ENCODE results near the gene FRAT2.

The FRAT2 gene

DNA sequence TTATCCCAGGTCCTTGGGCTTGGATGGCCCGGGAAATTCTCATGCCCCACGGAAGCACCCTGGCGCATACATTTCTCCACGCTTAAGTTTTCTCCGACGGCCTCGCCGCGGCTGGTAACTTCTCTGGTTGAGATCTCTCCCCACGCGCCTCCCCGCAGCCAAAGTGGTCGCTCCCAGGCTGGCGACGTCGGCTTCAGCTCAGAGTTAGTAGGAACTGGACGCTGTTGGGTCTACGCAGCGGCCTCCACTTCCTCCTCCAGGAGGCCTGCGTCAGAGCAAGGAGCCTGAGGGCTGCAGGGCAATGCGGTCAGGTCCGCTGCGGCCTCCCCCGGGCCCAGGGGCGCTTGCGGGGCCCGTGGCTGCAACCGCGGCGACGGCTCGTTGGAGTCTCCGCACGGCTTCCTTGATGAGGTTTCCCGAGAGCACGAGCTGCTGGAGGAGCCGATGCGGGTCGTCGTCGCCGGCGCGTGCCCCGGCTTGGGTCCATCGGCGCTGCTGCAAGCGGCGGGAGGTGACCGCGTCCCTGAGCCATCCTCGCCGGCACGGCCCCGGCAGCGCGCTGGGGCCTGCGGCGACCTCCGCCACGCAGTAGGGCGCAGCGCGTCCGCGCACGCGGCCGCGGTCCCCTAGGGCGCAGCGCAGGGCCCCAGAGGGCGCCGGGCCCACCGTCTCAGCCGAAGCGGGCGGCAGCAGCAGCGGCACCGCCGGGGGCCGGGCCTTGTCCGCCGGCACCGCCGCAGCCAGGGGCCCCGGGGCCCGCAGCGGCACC, 744 bp downstream of the FRAT2 start:
- H3K27me3 ChIP-seq (ENCODE audit: control insufficient read depth in 1 of 2, insufficient read depth in 2 of 2, low read length in 2 of 2) = no peaks in the 10 kb centered on the region
- H3K27ac ChIP-seq (ENCODE audit: low read depth, low read length) = peak overlapping the region; percentile 94
- H3K36me3 ChIP-seq (ENCODE audit: insufficient read depth, low read length) = peaks cover 6% of the 10 kb centered on the region
- H3K9me3 ChIP-seq (ENCODE audit: low read length) = no peaks in the 10 kb centered on the region
- peaks cover 20% of the 10 kb centered on the region for H3K4me1 ChIP-seq (ENCODE audit: insufficient read depth, low read length)
- H3K4me3 ChIP-seq (ENCODE audit: low read depth in 1 of 2, low read length in 2 of 2) = peak overlapping the region; percentile 78 to 79
- H3K9ac ChIP-seq (ENCODE audit: low read length) = peak overlapping the region; percentile 77

DNA sequence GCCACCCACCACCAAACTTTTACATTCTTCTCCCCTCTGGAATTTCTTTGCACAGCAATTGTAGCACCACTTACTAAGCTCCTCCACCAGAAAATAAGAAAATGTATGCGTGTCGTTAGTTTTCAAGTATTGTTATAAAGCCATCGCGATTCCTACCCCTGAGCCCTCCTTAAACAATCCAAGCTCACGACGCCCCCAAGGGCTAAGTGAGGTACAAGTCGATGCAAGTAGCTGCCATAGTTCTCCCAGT, 1.3 kb downstream of the FRAT2 start:
- Histone ChIP-seq H3K9ac (ENCODE audit: low read length) (peak overlapping the region; percentile 77), H3K4me1 (ENCODE audit: insufficient read depth, low read length) (peaks cover 20% of the 10 kb centered on the region), H3K9me3 (ENCODE audit: low read length) (no peaks in the 10 kb centered on the region), H3K4me3 (ENCODE audit: low read depth in 1 of 2, low read length in 2 of 2) (peak overlapping the region; percentile 78 to 79), H3K36me3 (ENCODE audit: insufficient read depth, low read length) (peaks cover 11% of the 10 kb centered on the region), H3K27me3 (ENCODE audit: control insufficient read depth in 1 of 2, insufficient read depth in 2 of 2, low read length in 2 of 2) (no peaks in the 10 kb centered on the region), H3K27ac (ENCODE audit: low read depth, low read length) (peak overlapping the region; percentile 94)

DNA sequence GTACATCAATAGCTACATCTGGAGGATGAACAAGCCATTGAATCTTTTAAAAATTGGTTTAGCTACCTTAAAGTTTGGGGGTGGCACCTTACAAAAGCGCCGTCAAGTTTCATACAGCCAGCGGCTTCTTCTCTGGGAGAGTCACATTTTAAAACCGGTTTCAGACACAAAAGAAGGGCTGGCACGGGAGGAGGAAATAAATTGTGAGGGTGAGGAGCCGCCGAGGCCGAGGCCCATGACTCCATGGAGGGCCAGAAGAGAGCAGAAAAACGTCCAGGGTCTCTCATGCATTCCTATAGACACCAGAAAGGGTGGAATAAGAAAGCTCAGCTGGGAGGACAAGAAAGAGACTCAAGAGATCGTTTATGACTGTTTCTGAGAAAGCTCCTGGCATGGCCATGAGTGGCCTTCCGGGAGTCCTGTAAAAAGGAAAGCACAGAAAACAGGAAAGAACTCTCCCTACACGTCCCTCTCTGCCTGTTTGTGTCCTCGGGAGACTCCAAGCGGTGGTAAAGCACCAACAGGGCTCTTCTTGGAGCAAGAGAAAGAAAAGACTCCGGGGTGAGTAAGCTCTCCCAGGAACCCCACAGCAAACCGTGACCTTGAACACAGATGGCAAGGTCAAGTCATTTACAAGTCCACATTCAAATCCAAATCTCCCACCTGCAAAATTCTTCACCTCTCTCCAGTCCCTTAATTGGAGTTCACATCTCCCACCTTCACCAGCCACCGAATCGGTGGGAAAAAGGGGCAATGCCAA, 1.8 kb downstream of the FRAT2 start:
- H3K36me3 ChIP-seq (ENCODE audit: insufficient read depth, low read length) = peaks cover 11% of the 10 kb centered on the region
- peaks cover 20% of the 10 kb centered on the region for H3K4me1 ChIP-seq (ENCODE audit: insufficient read depth, low read length)
- H3K9ac ChIP-seq (ENCODE audit: low read length) = peak overlapping the region; percentile 77
- H3K27ac ChIP-seq (ENCODE audit: low read depth, low read length) = peak overlapping the region; percentile 94
- H3K9me3 ChIP-seq (ENCODE audit: low read length) = no peaks in the 10 kb centered on the region
- peak overlapping the region; percentile 78 to 79 for H3K4me3 ChIP-seq (ENCODE audit: low read depth in 1 of 2, low read length in 2 of 2)
- H3K27me3 ChIP-seq (ENCODE audit: control insufficient read depth in 1 of 2, insufficient read depth in 2 of 2, low read length in 2 of 2) = no peaks in the 10 kb centered on the region

DNA sequence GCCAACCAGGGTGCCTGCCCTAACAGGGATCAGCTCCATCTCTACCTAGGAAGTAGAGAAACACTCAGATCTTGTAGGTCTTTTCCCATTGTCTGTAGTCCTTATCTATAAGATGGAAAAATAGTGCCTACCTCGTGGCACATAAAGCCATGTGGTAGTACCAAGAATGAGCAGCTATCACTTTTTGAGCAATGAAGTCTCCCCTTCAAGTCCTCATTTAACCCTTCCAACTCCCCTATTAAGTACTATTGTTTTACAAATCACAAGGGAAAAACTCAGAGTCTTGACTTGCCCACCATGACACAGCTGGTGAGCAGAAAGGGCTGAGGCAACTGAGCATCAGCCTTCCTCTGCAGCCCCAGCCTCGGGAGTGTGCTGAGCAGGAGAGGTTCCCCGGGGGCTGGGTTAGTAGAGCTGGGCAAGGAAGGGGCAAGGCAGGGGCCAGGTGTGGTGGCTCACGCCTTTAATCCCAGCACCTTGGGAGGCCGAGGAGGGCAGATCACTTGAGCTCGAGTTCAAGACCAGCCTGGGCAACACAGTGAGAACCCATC, 3.3 kb downstream of the FRAT2 start:
- Histone ChIP-seq H3K4me3 (ENCODE audit: low read depth in 1 of 2, low read length in 2 of 2) (peak overlapping the region in 1 of 2 donors; percentile 6), H3K9ac (ENCODE audit: low read length) (no peak overlapping the region), H3K4me1 (ENCODE audit: insufficient read depth, low read length) (peaks cover 15% of the 10 kb centered on the region), H3K27ac (ENCODE audit: low read depth, low read length) (no peak overlapping the region), H3K27me3 (ENCODE audit: control insufficient read depth in 1 of 2, insufficient read depth in 2 of 2, low read length in 2 of 2) (no peaks in the 10 kb centered on the region), H3K36me3 (ENCODE audit: insufficient read depth, low read length) (peaks cover 11% of the 10 kb centered on the region), H3K9me3 (ENCODE audit: low read length) (no peaks in the 10 kb centered on the region)

DNA sequence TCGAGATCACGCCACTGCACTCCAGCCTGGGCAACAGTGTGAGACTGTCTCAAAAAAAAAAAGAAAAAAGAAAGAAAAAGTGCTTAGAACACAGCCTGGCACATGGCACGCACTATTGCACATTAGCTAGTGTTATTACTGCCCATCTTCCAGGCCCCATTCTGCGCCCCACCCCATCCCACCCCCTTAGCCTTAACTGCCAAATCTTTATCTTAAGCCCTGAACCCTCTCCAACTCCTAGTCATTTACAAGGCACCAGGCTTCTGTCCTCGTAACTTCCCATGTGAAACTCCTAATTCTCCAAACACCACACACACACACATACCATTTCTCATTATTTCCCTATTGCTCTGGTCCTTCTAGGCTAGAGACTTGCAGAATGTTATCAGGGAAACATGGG, 4.8 kb downstream of the FRAT2 start:
- Histone ChIP-seq H3K9ac (ENCODE audit: low read length) (no peak overlapping the region), H3K4me1 (ENCODE audit: insufficient read depth, low read length) (peaks cover 15% of the 10 kb centered on the region), H3K27me3 (ENCODE audit: control insufficient read depth in 1 of 2, insufficient read depth in 2 of 2, low read length in 2 of 2) (no peaks in the 10 kb centered on the region), H3K9me3 (ENCODE audit: low read length) (no peaks in the 10 kb centered on the region), H3K4me3 (ENCODE audit: low read depth in 1 of 2, low read length in 2 of 2) (no peak overlapping the region), H3K36me3 (ENCODE audit: insufficient read depth, low read length) (peaks cover 11% of the 10 kb centered on the region), H3K27ac (ENCODE audit: low read depth, low read length) (no peak overlapping the region)

DNA sequence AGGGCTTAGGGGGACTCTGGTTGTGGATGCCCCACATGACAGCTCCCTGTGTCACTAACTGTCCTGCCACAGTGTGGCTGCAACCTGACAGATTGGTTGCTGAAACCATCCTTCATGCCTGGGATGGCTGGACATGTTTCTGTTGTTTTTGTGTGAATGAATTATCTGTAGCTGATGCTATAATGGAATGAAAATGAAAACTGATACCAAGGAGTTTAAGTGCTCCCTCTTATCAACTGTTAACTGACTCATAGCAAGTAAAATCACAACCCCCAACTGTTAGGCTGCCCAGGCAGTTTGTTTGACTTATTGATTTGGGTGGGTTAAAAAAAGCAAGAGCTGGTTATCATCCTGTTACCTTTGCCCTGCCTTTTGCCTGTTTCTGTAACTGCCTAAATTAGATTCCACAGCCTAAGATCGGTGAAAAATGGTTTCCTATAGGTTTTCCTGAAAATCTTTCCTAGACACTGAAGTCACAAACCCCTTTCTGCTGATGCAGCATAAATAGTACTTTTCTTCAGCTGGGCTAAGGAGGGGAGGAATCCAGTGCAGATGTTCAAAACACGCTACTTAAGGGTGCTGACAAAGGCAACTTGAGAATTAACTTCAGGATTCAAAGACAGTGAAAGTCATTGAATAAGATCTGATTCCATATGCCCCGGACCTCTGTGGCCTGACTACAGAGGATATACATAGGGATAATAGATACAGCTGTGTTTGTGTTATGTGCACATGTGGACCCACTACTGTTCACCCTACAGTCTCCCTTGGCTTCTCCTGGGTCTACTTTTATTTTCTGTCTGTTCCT, 5.7 kb downstream of the FRAT2 start:
- Histone ChIP-seq H3K4me3 (ENCODE audit: low read depth in 1 of 2, low read length in 2 of 2) (no peak overlapping the region), H3K27ac (ENCODE audit: low read depth, low read length) (no peak overlapping the region), H3K27me3 (ENCODE audit: control insufficient read depth in 1 of 2, insufficient read depth in 2 of 2, low read length in 2 of 2) (no peaks in the 10 kb centered on the region), H3K9me3 (ENCODE audit: low read length) (no peaks in the 10 kb centered on the region), H3K36me3 (ENCODE audit: insufficient read depth, low read length) (peaks cover 11% of the 10 kb centered on the region), H3K9ac (ENCODE audit: low read length) (no peak overlapping the region), H3K4me1 (ENCODE audit: insufficient read depth, low read length) (peaks cover 15% of the 10 kb centered on the region)

DNA sequence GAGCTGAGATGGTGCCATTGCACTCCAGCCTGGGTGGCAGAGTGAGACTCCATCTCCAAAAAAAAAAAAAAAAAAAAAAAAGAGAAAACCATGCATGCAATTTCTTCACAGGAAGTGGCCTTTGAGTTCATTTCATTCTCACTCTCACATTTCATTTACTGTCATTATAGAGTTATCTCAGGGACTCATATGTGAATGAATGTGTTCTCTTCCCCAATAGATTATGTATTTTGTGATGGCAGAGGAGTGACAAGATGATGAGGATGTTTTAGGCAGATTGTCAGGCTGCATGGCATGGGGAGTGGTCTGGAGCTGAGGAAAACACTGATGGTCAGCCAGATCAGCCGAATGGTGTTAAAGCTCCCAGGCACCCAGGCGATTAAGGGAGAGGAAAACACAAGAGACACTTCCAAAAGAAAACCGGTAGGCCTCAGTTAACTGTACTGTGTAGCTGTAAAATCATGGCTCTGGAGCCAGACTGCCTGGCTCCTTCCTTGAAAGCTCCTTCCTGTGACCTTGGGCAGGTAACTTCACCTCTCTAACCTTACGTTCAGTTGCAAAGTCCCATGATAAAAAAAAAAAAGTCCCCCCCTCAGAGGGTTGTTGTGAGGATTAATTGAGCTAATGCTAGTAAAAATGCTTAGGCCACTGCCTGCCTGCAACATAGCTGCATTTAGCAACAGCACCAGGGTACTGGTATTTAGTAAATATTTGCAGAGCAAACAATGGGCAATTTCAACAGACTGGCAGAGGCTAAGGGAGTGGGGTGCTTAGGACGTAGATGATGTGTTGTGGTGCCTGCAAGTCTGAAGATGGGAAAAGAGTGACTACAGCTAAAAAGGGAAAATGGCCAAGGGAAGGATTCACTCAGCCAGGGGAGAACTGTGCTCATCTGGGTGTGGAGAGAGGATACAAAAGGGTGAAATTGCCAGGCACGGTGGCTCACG, 6.9 kb downstream of the FRAT2 start:
- no peak overlapping the region for H3K27ac ChIP-seq (ENCODE audit: low read depth, low read length)
- H3K9me3 ChIP-seq (ENCODE audit: low read length) = no peaks in the 10 kb centered on the region
- peaks cover 11% of the 10 kb centered on the region for H3K36me3 ChIP-seq (ENCODE audit: insufficient read depth, low read length)
- no peaks in the 10 kb centered on the region for H3K27me3 ChIP-seq (ENCODE audit: control insufficient read depth in 1 of 2, insufficient read depth in 2 of 2, low read length in 2 of 2)
- H3K4me1 ChIP-seq (ENCODE audit: insufficient read depth, low read length) = peaks cover 15% of the 10 kb centered on the region
- no peak overlapping the region for H3K9ac ChIP-seq (ENCODE audit: low read length)
- H3K4me3 ChIP-seq (ENCODE audit: low read depth in 1 of 2, low read length in 2 of 2) = no peak overlapping the region

DNA sequence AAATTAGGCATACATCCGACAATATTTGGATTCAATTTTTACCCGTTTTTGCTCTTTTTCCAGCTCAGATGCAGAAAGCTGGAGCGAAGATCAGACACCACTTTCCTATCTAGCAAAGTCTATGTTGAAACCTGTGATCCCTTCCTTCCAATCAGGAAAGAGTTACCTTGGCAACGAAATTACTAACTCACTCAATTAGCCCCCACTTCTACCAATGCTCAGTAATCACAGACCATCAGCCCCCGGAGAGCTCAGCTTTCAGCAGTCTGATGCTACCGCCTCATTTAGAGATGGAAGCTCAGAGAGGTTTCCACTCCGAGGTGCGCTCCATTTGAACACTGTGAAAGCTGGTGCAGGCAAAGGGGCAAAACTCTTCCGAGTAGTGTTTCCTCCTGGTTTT, 8.8 kb downstream of the FRAT2 start:
- Histone ChIP-seq H3K27me3 (ENCODE audit: control insufficient read depth in 1 of 2, insufficient read depth in 2 of 2, low read length in 2 of 2) (no peaks in the 10 kb centered on the region), H3K4me3 (ENCODE audit: low read depth in 1 of 2, low read length in 2 of 2) (no peak overlapping the region), H3K9ac (ENCODE audit: low read length) (no peak overlapping the region), H3K36me3 (ENCODE audit: insufficient read depth, low read length) (peaks cover 11% of the 10 kb centered on the region), H3K9me3 (ENCODE audit: low read length) (no peaks in the 10 kb centered on the region), H3K27ac (ENCODE audit: low read depth, low read length) (no peak overlapping the region), H3K4me1 (ENCODE audit: insufficient read depth, low read length) (peaks cover 17% of the 10 kb centered on the region)

DNA sequence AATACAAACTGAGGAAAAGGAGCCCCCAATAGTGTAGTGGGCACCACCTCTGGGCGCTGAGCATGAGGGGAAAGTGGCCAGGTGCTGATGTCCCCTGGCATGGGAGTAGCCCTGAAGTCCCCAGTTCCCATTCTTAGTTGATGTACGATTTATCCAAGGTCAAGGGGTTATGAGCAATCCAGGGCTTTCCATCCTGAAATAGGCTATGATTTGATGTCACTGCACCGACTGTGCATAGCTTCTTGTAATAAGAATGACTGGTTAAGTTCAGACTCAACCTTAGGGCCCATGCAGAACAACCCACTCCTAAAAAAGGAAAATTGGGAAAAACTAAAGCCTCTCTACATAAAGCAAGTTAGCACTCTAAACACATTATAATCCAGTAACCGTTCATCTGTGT, 11.0 kb downstream of the FRAT2 start:
- no peak overlapping the region for H3K9ac ChIP-seq (ENCODE audit: low read length)
- H3K4me3 ChIP-seq (ENCODE audit: low read depth in 1 of 2, low read length in 2 of 2) = no peak overlapping the region

DNA sequence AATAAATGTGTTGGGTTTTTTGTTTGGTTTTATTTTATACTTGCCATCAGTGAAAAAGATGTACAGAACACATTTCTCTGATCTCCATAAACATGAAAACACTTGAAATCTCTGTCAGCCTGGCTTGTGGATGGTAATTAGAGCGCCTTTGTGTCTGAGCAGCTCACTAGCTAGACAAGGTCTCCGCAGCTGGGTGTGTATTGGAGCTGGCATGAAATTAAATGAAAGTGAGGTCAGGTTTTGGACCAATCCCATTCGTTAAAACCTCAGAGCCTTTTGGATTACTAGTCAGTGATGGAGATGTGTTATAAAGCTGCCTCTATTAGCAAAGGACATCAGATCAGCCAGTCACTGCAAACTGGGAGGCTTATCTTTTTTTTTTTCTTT, 12.7 kb downstream of the FRAT2 start:
- no peak overlapping the region for H3K9ac ChIP-seq (ENCODE audit: low read length)
- no peaks in the 10 kb centered on the region for H3K27me3 ChIP-seq (ENCODE audit: control insufficient read depth in 1 of 2, insufficient read depth in 2 of 2, low read length in 2 of 2)
- no peak overlapping the region for H3K27ac ChIP-seq (ENCODE audit: low read depth, low read length)
- H3K4me1 ChIP-seq (ENCODE audit: insufficient read depth, low read length) = peaks cover 15% of the 10 kb centered on the region
- peak overlapping the region in 1 of 2 donors; percentile 12 for H3K4me3 ChIP-seq (ENCODE audit: low read depth in 1 of 2, low read length in 2 of 2)
- no peaks in the 10 kb centered on the region for H3K9me3 ChIP-seq (ENCODE audit: low read length)
- no peaks in the 10 kb centered on the region for H3K36me3 ChIP-seq (ENCODE audit: insufficient read depth, low read length)

More for the DNA sequence above, 11.0 kb downstream of the FRAT2 start:
- Histone ChIP-seq H3K27ac (ENCODE audit: low read depth, low read length) (no peak overlapping the region), H3K9me3 (ENCODE audit: low read length) (no peaks in the 10 kb centered on the region), H3K27me3 (ENCODE audit: control insufficient read depth in 1 of 2, insufficient read depth in 2 of 2, low read length in 2 of 2) (no peaks in the 10 kb centered on the region), H3K4me1 (ENCODE audit: insufficient read depth, low read length) (peaks cover 15% of the 10 kb centered on the region), H3K36me3 (ENCODE audit: insufficient read depth, low read length) (peaks cover 1% of the 10 kb centered on the region)
